ENCODE data around the gene ZFP36L2.

ZFP36L2 gene

DNA sequence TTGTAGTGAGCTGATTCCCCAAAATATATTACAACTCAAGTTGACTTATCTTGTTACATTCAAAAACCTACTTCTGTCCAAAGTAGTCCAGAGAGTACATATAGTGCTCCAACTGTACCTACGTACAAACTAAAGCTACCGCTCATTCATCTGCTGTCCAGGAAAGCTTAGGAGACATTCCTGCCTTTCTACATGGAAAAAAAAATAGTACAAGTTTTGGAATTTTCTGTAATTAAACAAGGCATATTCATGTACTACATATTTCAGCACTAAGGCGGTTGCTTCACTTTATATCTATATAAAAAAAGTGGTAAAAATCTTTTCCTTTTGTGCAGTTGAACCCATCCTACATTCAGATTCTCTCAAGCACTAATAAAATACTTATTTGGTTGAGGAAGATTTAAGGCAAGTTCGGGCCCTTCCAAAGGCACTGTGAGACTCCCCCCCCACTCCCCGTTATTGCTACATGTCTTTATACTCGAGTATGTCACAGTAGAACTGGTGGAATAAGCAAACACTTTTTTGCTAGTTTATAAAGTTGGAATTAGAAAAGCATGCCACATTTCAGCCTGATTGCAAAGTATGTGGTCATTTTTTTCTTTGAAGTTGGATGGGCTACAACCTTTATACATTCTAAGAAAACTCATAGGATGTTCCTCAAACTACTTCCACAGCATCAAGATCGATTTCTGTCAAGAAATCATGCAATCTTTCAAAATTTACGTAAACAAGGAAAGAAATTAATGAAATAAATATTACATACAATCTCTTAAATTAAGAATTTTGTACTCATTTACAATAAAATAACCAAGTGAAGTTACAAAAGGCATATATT lies 3.7 kb downstream of the ZFP36L2 start:
- DNase-seq, result no peak

DNA sequence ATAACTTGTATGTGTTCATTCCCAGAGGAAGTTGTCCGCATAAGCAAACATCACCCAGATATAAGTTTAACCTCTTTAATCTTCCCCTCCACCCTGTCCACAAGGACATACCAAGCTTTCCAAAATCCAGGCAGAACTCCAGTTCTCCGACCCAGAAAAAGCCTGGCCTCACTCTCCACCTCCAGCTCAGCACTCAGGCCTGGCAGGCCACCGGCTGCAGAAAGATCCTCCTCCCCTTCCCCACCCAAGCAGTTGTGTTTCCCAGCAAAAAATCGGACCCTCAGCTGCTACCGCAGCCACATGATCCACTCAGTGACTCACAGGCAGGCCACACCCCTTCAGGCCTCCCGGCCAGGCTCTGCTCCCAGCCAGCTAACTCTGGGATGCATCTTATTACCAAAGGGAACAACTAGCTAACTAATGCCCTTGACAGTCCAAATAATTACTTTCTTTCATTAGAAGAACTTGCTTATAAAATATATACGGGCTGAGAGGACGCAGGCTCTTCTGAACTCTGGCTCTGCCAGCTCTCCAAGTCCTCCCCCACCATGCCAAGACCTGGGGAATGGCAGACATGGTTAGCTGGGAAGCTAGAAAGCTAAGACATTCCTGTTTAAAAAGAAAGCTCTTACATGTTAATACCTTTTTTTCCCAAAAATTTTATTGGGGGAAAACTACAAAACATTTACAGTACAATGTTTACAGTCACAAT lies 4.5 kb downstream of the ZFP36L2 start:
- DNase-seq, result peak; percentile 33 to 34

DNA sequence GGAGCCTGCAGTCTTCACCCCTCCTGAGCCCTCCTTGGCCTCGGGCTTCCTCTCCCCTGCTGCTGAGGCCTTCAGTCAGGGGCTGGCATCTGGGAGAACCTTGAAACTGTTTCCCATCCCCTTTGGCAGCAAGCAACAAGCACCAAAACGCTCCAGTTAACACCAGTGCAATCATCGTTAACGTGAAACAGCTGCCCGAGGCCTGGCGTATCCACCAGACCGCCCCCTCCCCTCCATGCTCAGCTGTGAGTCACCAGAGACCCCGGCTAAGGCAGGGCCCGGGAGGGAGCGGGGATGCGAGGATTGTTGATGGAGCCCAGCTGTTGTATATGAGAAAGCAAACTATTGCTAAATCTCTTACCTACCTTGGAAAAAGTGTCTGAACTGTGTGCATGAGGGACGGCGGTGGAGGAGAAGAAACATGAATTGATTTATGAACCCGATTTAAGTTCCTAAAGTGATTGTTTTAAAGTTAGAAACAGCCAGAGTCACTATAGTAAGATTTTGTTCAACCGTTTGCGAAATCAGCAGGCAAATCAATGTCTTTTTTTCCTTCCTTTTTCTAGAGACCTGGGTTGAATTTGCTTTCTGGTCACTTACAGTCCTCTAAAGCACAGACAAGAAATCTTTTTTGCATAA lies 5.2 kb downstream of the ZFP36L2 start:
- DNase-seq, result peak in 1 of 2 experiments; percentile 24

DNA sequence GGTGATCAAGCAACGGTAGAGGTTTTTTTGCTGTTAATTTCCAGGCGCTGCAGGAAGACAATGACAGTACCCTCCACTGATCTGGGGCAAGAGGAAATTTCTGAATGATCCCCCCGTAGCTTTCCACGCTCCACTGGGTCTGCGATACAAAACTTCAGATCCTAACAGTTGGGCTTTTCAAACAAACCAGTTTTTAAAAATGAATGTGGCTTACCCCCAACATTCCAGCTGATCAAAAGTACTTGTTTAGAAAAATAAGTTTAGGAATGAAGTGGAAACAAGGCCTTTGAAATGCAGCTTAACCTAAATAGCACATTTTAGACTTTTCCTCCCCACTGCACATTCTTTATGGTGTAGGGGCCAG lies 5.7 kb downstream of the ZFP36L2 start:
- no peak for DNase-seq

DNA sequence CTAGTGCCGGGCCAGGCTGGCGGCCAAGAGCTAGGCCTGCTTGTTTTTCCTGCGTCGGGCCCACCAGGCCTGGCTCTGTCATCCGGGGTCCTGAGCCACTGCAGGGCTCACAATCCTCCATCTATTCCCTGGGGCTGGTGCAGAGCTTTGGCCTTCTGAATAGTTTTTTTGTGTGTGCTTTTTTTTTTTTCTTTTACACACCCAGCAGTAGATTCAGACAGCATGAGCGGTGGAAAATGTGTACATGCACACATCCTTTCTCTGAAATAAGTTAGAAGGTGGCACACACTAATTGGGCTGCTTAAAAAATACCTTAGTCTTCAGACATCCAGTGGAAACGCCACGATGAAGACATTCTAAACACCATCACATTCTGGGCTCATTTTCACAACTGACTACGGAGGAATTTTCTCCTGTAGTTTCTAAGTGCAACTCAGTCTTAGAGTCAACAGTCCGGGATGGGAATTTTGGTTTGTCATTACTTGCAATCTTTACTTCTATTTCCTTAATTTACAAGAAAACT lies 6.1 kb downstream of the ZFP36L2 start:
- DNase-seq, result peak in 1 of 2 experiments; percentile 48

DNA sequence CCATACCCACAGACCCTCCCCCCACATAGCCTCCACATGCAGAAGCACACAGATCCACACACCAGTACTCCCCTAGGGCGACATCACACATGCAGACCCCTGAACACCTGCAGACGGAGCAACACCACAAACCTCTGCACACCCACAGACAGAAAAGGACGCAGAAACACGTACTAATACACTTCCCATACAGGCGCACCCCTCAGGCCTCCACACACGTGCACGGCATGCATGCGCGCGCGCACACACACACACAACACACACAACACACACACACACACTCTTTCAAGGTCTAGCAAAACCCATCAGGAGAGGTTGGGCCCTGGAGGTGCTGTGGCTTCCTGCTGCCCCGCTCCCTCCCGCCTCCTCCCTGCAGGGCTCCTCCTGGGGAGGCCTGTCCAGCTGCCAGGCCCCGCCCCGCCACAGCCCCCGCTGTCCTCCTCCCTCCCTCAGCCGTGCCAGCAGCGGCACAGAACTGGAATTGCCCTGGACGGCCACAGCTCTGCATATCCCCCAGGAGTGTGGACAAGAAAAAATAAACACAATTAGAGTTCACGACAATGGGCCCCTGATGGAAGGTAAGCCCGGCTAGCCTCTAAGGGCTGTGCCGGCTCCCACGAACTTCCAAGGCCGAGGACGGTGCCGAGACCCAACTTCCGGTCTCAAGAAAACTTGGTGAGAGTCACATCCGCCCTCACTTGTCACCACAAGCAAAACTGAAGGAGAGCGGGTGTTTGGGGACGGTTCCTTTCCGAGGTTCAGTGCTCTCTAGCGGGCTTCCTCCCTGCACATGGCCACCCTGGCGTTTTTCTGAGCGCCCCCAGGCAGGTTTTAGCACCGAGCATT lies 6.8 kb downstream of the ZFP36L2 start:
- DNase-seq, result peak; percentile 58 to 59

DNA sequence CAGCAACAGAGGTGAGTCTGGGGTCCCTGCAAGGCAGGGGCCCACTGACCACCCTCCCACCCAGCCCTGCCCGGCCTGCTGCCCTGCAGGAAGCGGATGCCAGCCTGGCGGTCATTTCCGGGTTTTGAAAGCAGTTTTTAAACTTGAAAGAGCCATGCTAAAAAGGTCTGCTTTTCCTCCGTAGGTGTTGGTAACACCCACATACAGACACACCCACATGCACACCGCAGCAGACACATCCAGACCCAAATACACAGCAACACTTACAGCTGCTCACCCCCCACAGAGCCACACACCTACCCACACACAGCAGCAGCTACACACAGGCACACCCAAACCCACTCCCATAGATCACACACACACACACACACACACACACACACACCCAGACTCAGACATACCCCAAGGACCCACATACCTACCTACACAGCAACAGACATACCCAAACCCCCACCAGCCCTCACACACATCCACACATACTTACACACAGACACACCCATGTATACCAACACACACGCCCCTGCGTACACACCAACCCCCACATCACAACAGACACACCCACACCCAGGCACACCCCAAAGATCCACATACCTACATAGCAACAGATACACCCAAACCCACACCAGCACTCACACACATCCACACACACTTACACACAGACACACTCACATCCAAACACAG lies 7.6 kb downstream of the ZFP36L2 start:
- peak; percentile 32 to 85 for DNase-seq

DNA sequence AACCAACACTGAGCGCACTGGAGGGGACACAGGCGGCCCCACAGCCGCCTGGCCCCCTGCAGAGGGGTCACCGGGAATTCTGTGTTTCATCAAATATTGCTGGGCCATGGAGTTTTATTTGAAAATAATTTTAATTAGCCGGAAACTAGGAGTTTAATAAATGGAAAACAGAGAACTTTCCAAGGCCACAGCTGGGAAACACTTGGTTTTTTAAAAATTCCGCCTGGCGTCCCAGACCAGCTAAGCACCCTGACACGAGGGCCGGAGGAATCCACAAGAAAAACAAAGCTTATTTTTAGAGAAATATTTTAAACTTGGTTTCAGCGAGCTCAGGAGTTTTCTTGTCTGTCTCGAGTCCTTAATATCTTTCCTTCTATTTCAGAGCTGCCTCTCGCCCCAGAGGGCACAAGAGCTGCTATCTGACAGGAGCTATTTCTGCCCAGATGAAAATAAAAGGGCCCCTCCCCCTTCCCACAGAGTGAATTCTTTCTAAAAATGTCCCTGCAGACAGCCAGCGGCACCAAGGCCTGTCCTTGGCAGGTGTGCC lies 8.2 kb downstream of the ZFP36L2 start:
- no peak for DNase-seq

DNA sequence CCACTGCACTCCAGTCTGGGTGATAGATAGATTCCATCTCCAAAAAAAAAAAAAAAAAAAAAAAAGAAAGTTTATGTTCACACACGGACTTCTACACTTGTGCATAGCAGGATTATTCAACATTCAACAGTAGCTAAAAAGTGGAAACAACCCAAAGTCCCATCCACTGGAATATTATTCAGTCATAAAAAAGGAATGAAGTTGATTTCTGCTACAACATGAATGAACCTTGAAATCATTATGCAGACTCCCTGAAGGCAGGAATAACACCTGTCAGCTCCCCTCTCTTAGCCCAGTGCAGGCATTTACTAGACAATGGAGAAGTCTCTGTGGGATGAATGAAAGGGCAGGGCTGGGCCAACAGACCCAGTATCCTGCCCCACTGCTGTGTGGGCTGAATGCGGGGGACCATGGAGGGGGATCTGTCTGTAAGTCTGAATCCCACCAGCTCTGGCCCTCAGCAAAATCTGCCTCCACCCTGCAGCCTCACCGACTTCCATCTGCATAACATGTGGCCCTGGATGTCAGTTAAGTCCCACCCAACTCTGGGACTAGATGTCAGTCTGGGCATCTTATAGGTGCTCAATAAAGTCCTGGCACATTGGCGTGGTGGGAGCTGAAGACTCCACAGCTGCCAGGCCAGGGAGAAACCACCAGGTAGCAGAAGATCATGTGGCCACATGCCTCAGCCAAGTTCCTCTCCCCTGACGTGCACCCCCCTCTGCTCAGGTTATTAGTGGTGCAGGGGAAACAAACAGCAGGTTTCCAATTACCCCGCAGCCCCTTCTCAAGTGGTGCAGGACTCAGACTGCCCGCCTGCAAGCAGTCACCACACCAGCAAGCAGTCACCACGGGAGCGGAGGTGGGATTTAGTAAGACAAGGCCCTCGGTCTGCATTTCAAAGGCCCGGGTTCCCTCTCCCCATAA lies 8.9 kb downstream of the ZFP36L2 start:
- no peak for DNase-seq

DNA sequence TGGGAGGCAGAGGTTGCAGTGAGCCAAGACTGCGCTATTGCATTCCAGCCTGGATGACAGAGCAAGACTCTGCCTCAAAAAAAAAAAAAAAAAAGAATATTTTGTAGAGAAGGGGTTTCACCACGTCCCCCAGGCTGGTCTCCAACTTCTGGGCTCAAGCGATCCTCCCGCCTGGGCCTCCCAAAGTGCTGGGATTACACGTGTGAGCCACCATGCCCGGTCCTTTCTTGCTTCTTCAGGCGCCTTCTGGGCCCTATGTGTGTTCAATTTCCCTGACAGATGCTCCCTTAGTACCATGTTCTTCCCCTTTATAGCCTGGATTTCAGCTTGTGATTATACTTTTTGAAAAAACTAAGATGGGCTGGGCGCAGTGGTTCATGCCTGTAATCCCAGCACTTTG lies 9.8 kb downstream of the ZFP36L2 start:
- no peak for DNase-seq

DNA sequence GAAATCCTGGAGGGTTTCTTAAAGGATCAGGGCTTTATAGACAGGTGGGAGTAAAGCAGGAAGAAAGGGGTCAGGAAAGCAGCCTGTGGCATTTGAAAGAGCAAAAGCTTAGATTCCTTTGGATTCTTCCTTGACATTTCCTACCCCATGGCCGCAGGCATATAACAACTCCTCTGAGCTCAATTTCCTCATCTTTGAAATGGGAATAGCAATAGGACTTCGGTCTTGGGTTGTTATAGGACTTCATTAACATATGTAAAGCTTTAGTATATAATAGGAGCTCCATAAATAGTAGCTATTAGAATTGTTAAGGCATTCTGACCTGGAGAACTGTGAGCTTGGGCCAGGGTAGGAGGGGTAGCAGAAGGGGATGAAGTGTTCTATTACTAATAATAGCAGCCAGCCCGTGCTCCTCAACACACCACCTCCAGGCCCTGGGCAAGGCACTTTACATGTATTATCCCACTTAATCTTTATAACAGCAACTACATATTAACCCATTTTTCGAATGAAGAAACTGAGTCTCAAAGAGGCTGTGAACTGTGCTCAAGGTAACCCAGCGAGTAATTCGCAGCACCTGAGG lies 10.6 kb downstream of the ZFP36L2 start:
- DNase-seq, result no peak

DNA sequence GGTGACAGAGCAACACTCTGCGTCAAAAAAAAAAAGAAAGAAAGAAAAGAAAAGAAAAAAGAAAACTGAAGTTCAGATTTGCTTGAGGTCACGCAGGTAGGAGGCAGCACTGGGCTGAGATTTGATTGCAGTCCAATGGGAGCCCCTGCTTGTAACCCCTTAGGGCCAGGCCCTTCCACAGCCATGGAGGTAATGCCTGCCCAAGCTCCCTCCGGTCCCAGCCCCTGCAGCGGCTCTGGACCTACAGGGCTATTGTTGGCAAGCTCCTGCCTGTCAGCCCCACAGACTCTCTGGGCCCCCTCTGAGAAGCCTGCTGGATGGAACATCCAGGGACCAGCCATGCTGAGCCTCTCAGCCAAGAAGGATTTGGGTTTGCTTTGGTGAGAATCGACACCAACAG lies 12.2 kb downstream of the ZFP36L2 start:
- no peak for DNase-seq

DNA sequence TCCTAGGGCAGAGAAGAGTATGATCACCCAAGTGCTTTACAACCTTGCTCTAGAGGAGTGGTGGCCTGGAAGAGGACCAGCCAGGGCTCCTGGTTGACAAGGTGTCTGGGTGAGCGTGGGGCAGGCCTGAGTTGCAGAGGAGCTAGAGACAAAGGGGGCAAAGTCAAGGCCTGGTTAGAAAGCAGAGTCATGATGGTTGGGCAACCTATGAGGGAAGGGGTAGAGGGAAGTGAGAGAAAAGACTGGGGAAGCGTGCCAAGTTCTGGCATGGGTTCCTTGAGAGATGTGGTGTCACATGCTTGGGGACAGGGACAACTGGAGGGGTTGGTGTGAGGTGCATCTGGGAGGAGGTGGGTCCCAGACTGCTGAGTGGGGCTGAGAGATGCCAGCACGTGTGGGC lies 13.5 kb downstream of the ZFP36L2 start:
- no peak for DNase-seq

DNA sequence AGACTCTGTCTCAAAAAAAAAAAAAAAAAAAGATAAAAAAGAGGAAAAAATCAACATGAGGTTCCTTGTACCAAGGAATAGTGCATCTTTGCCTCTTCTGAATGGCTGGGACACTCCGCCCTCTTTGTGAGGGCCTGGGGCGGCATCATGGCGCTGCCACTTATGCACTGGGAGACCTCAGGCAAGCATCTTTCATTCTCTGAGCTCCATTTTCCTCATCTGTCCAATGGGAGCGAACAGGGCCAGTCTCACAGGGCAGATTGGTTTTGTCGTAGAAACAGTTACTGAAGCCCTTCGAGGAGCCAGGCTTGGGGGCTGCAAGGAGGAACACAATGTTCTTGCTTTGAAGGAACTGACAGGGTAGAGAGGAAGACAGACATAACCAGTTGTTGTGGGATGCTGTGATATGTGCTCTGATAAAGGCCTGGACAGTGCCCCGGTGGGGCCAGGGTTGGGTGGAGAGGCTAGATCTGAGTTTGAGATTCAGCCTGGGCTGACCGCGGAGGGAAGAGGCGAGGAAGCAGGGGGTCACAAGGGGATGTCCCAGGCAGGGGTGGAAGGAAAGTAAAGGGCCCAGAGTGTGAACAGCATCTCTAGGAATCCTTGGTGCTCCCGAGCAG lies 14.1 kb downstream of the ZFP36L2 start:
- no peak for DNase-seq

DNA sequence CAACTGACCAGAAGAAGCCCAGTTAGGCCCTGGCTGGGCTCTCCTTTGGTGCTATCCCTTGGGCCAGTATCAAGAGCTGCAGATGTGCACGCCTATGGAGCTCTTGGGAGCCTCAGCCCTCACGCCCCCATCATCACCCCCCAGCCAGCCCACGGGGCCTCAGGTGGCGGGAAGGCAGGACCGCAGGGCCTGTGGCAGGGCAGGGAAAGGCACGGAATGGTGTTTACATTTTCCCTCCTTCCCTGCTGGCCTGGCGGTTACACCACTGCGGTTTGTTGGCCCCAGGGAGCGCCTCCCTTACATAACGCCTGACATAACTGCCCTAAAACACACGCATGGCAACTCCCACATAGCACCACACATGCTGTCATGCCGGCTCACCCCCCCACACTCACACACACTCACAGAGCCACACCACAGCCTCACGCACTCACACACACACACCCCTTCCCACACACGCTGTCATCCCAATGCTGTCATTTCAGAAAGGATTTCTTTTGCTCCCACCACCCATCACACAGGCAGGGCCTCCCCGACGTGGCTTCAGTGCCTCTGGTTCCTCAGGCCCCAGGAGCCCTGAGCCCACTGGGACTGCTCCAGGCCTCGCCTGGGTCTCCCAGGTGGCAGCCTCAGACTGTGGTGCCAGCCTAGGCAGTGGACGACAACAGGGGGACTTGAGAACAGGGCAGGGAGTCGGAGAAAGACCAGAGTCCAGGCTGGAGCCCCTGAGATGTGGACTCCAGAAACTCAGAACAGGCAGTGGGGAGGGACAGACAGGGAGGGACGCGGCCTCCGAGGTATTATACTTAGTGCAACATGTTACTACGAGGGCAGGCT lies 15.7 kb downstream of the ZFP36L2 start:
- peak; percentile 27 to 56 for DNase-seq

DNA sequence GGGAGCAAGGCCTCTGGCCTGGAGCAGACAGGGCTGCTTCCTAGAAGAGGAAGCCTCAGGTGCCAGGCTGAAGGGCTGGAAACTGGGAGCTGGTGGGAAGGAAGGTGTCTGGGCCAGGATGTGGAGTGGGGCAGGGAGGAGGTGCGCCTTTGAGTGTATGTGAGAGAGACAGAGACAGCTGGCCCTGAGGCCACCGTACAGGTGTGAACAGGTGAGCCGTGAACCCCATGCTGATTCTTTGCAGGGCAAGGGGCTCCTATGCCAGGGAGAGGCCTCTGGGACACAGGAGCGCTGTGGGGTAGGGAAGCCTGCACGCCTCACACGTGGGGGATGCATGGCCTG lies 16.3 kb downstream of the ZFP36L2 start:
- DNase-seq, result no peak

DNA sequence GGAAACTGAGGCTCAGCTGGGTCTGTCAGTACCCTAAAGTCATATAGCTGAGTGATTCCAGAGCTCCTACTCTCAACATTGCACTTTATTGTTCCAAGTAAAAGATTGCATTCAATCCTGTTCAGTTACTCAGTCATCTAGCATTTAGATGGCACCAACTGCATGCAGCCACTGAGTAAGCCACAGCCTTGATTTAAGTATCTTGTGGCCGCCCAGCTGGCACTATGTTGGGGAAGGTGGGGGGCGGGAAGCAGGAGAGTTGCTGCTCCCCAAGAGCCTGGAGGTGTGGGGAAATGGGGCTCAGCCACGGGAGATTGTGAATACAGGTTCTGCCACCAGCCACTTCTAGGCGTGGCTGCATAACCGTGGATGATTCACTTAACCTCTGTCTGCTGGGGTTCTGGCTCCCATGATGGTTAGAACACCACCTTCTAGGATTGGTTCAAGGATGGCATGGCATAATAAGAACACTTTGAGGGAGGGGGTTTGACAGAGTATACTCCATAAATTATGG lies 17.1 kb downstream of the ZFP36L2 start:
- DNase-seq, result no peak

DNA sequence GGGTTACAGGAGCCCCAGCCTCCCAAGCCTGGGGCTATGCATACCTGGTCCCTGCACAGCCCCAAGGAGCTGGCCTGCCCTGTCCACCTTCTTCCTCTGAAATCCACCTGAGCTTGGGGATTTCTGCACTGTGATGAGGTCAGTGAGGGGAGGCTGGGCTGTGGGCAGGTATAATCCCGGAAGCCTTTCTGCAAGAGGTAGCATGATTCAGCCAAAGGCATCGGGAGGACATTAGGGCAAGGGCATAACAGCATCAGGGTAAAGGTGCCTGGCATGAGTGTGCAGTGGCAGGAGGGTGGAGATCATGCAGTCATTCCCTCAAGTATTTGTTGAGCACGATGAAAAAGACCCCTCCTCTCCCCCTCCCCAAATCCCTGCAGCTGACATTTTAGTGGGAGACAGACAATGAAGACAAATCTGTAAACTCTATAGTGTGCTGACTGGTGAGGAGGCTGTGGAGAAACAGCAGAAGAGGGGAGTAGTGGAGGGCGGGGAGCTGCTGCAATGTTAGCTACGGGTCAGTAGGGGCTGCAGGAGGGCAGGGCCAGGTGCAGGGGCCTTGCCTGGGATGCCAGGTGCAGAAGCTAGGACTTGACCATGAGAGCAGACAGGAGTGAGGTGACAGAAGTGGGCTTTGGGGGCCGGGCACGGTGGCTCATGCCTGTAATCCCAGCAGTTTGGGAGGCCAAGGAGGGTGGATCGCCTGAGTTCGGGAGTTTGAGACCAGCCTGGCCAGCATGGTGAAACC lies 18.7 kb downstream of the ZFP36L2 start:
- DNase-seq, result no peak
